Inflammatory macrophage treated with lipopolysaccharide for 1 hour (primary cell): ENCODE data around the gene TRRAP.
"Not testable (repeated sequence)": the region's sequence is repeated elsewhere in the genome, so short reads cannot be mapped to it uniquely, and the experiment has no call there.

Source experiments
- DNase-seq, 2 donors: peaks; one replicate each; pipeline ENCODE4 v3.0.0-alpha.2; 2020 to 2022

TRRAP gene

GRCh38 chr7:98878365-98879197, at the start of gene TRRAP:
Gene TRRAP, plus strand, starts transcription at chr7:98878532. Its CDS starts 2,619 bp downstream, at chr7:98881151.
- DNase-seq, result peak; percentile 49 to 55

- DNase-seq, result no peak
These were observed 47.3 kb upstream of the TRRAP start for GRCh38 chr7:98830972-98831548.

- DNase-seq, result peak in 1 of 2 donors; percentile 68
These were observed 46.6 kb upstream of the TRRAP start for GRCh38 chr7:98831641-98832221.

- no peak for DNase-seq
These were observed 45.3 kb upstream of the TRRAP start for GRCh38 chr7:98833022-98833421.

- no peak for DNase-seq
These were observed 43.4 kb upstream of the TRRAP start for GRCh38 chr7:98834949-98835348.

- peak in 1 of 2 donors; percentile 33 for DNase-seq
These were observed 41.3 kb upstream of the TRRAP start for GRCh38 chr7:98836811-98837629.

GRCh38 chr7:98837630-98837972, 40.7 kb upstream of the TRRAP start:
- DNase-seq, result no peak

GRCh38 chr7:98840096-98840495, 38.2 kb upstream of the TRRAP start:
- no peak for DNase-seq

GRCh38 chr7:98840722-98841121, 37.6 kb upstream of the TRRAP start:
- no peak for DNase-seq

- peak; percentile 36 to 84 for DNase-seq
These were observed 36.9 kb upstream of the TRRAP start for GRCh38 chr7:98841179-98841997.

GRCh38 chr7:98842552-98842951, 35.8 kb upstream of the TRRAP start:
- DNase-seq, result not testable (repeated sequence)

- no peak for DNase-seq
These were observed 29.4 kb upstream of the TRRAP start for GRCh38 chr7:98848918-98849317.

- no peak for DNase-seq
These were observed 25.5 kb upstream of the TRRAP start for GRCh38 chr7:98852826-98853225.

- no peak for DNase-seq
These were observed 22.5 kb upstream of the TRRAP start for GRCh38 chr7:98855610-98856422.

- DNase-seq, result peak in 1 of 2 donors; percentile 21
These were observed 18.3 kb upstream of the TRRAP start for GRCh38 chr7:98860071-98860470.

GRCh38 chr7:98862203-98862602, 16.1 kb upstream of the TRRAP start:
- DNase-seq, result no peak

- no peak for DNase-seq
These were observed 15.5 kb upstream of the TRRAP start for GRCh38 chr7:98862716-98863420.

GRCh38 chr7:98863601-98864000, 14.7 kb upstream of the TRRAP start:
- DNase-seq, result no peak

- peak; percentile 41 to 73 for DNase-seq
These were observed 13.4 kb upstream of the TRRAP start for GRCh38 chr7:98864731-98865453.

- DNase-seq, result no peak
These were observed 12.0 kb upstream of the TRRAP start for GRCh38 chr7:98866351-98866750.
